WTC11 (cell line): Measurements from ENCODE around the gene BMP7. TPM values are rescaled to one million over a fixed set of nuclear protein-coding genes. Genes with fewer than 3 reads are reported as not detected.

ENCODE experiments used
- ATAC-seq: fragments of 200-7000 bp; cut with Tn5 transposase; 2 replicates; pipeline ENCODE4 v1.10.0; 2021; ENCODE audit warnings: mild to moderate bottlenecking, moderate library complexity
- CTCF ChIA-PET: fragments of 300-600 bp; sonication (Branson Sonifier 250); formaldehyde crosslinking; loops from one replicate; lab custom pipeline; 2021; ENCODE audit warnings: antibody characterized with exemption; lab: Charles Lee
- POLR2A ChIA-PET: fragments of 350-600 bp; sonication (Branson Sonifier 250); formaldehyde crosslinking; loops from one replicate; lab custom pipeline; 2021; ENCODE audit warnings: antibody characterized with exemption; lab: Charles Lee
- DNase-seq: peaks from one replicate; pipeline ENCODE4 v3.0.0; 2021; ENCODE audit warnings: low spot score
- H3K27ac Mint-ChIP-seq: 2 replicates; pipeline ENCODE4 v1.8.0; 2021; ENCODE audit warnings: mixed read lengths
- H3K27me3 Mint-ChIP-seq: 2 replicates; pipeline ENCODE4 v1.8.0; 2021; ENCODE audit warnings: low read depth, mild to moderate bottlenecking, moderate library complexity, mixed read lengths
- H3K36me3 Mint-ChIP-seq: 2 replicates; pipeline ENCODE4 v1.8.0; 2021; ENCODE audit warnings: mixed read lengths
- H3K4me1 Mint-ChIP-seq: 2 replicates; pipeline ENCODE4 v1.8.0; 2022; ENCODE audit warnings: mixed read lengths
- H3K4me3 Mint-ChIP-seq: 2 replicates; pipeline ENCODE4 v1.8.0; 2021; ENCODE audit warnings: mild to moderate bottlenecking, moderate library complexity, mixed read lengths
- H3K9me3 Mint-ChIP-seq: 2 replicates; pipeline ENCODE4 v1.8.0; 2021; ENCODE audit warnings: mixed read lengths
- ETV6 ChIP-seq: sonication (generic); formaldehyde crosslinking; IDR thresholded peaks from 2 replicates; pipeline ENCODE4 v1.8.1; 2022; ENCODE audit warnings: mild to moderate bottlenecking, missing genetic modification reagents
- FOXK1 ChIP-seq: sonication (generic); formaldehyde crosslinking; IDR thresholded peaks from 2 replicates; pipeline ENCODE4 v1.8.0; 2022; ENCODE audit warnings: mild to moderate bottlenecking, moderate library complexity, missing genetic modification reagents
- NFE2L1 ChIP-seq: sonication (generic); formaldehyde crosslinking; IDR thresholded peaks from 2 replicates; pipeline ENCODE4 v1.8.1; 2023; ENCODE audit warnings: missing genetic modification reagents
- PREB ChIP-seq: sonication (generic); formaldehyde crosslinking; IDR thresholded peaks from 2 replicates; pipeline ENCODE4 v1.8.1; 2022; ENCODE audit warnings: mild to moderate bottlenecking, missing genetic modification reagents, moderate library complexity, borderline replicate concordance
- SMAD3 ChIP-seq: sonication (generic); formaldehyde crosslinking; IDR thresholded peaks from 2 replicates; pipeline ENCODE4 v1.8.0; 2022; ENCODE audit warnings: missing genetic modification reagents, mild to moderate bottlenecking, borderline replicate concordance
- SP1 ChIP-seq: sonication (generic); formaldehyde crosslinking; conservative IDR thresholded peaks from 2 replicates; pipeline ENCODE4 v1.8.1; 2022; ENCODE audit warnings: missing genetic modification reagents
- STAT6 ChIP-seq: sonication (generic); formaldehyde crosslinking; conservative IDR thresholded peaks from 2 replicates; pipeline ENCODE4 v1.8.1; 2023; ENCODE audit warnings: mild to moderate bottlenecking, low read depth, missing genetic modification reagents, moderate library complexity
- TEAD1 ChIP-seq: sonication (generic); formaldehyde crosslinking; IDR thresholded peaks from 2 replicates; pipeline ENCODE4 v1.8.0; 2022; ENCODE audit warnings: mild to moderate bottlenecking, missing genetic modification reagents
- TEAD4 ChIP-seq: sonication (generic); formaldehyde crosslinking; IDR thresholded peaks from 2 replicates; pipeline ENCODE4 v1.8.0; 2022; ENCODE audit warnings: mild to moderate bottlenecking, missing genetic modification reagents
- USF2 ChIP-seq: sonication (generic); formaldehyde crosslinking; IDR thresholded peaks from 2 replicates; pipeline ENCODE4 v1.8.1; 2023; ENCODE audit warnings: mild to moderate bottlenecking, missing genetic modification reagents, moderate library complexity
- ZNF219 ChIP-seq: sonication (generic); formaldehyde crosslinking; IDR thresholded peaks from 2 replicates; pipeline ENCODE4 v1.8.0; 2023; ENCODE audit warnings: missing genetic modification reagents, mild to moderate bottlenecking, borderline replicate concordance
- ZNF671 ChIP-seq: fragments of 250-450 bp; sonication (Bioruptor Pico); IDR thresholded peaks from 2 replicates; pipeline ENCODE4 v1.8.0; 2021; ENCODE audit warnings: mild to moderate bottlenecking
- total RNA-seq: library from RNA; stranded (reverse); gene quantifications from 3 replicates; pipeline ENCODE4 v1.2.3, GENCODE V29; 2021
- TF ChIP-seq, protein P1 (sequence below): sonication (generic); formaldehyde crosslinking; IDR thresholded peaks from 2 replicates; pipeline ENCODE4 v1.8.1; 2023; ENCODE audit warnings: mild to moderate bottlenecking, moderate library complexity, missing genetic modification reagents
- TF ChIP-seq, protein P2 (sequence below): fragments of 250-450 bp; sonication (Bioruptor Pico); IDR thresholded peaks from 2 replicates; pipeline ENCODE4 v1.9.0; 2021; ENCODE audit warnings: mild to moderate bottlenecking
- TF ChIP-seq, protein P3 (sequence below): sonication (generic); formaldehyde crosslinking; IDR thresholded peaks from 2 replicates; pipeline ENCODE4 v1.8.1; 2023; ENCODE audit warnings: mild to moderate bottlenecking, missing genetic modification reagents
- TF ChIP-seq, protein P4 (sequence below): fragments of 250-450 bp; sonication (Bioruptor Pico); IDR thresholded peaks from 2 replicates; pipeline ENCODE4 v1.8.0; 2021; ENCODE audit warnings: mild to moderate bottlenecking

Gene BMP7
- total RNA-seq, 1 experiment from 2014 or later = 40.7 TPM

GRCh38 chr20:57178582-57179111 is 87.8 kb downstream of the BMP7 start:
- CTCF ChIA-PET = interaction anchor here (0.6 to 1.9 kb wide), 3 partner anchors 151 to 582 kb away, joined by 3 to 8 read pairs (median 5); partner anchors contain the start of gene SPO11

More at GRCh38 chr20:57178582-57179111, 87.8 kb downstream of the BMP7 start:
- no peaks in the 10 kb centered on the region for H3K27me3 Mint-ChIP-seq
- no peak for TF ChIP-seq ETV6 (CRISPR knock-in tag)
- no peak for TF ChIP-seq STAT6 (CRISPR knock-in tag)
- no peak for TF ChIP-seq SMAD3 (CRISPR knock-in tag)
- TF ChIP-seq, protein P1, sequence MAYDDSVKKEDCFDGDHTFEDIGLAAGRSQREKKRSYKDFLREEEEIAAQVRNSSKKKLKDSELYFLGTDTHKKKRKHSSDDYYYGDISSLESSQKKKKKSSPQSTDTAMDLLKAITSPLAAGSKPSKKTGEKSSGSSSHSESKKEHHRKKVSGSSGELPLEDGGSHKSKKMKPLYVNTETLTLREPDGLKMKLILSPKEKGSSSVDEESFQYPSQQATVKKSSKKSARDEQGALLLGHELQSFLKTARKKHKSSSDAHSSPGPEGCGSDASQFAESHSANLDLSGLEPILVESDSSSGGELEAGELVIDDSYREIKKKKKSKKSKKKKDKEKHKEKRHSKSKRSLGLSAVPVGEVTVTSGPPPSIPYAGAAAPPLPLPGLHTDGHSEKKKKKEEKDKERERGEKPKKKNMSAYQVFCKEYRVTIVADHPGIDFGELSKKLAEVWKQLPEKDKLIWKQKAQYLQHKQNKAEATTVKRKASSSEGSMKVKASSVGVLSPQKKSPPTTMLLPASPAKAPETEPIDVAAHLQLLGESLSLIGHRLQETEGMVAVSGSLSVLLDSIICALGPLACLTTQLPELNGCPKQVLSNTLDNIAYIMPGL (CRISPR knock-in tag) = no peak
- no peak for TF ChIP-seq ZNF671 (CRISPR knock-in tag)
- TF ChIP-seq, protein P2, sequence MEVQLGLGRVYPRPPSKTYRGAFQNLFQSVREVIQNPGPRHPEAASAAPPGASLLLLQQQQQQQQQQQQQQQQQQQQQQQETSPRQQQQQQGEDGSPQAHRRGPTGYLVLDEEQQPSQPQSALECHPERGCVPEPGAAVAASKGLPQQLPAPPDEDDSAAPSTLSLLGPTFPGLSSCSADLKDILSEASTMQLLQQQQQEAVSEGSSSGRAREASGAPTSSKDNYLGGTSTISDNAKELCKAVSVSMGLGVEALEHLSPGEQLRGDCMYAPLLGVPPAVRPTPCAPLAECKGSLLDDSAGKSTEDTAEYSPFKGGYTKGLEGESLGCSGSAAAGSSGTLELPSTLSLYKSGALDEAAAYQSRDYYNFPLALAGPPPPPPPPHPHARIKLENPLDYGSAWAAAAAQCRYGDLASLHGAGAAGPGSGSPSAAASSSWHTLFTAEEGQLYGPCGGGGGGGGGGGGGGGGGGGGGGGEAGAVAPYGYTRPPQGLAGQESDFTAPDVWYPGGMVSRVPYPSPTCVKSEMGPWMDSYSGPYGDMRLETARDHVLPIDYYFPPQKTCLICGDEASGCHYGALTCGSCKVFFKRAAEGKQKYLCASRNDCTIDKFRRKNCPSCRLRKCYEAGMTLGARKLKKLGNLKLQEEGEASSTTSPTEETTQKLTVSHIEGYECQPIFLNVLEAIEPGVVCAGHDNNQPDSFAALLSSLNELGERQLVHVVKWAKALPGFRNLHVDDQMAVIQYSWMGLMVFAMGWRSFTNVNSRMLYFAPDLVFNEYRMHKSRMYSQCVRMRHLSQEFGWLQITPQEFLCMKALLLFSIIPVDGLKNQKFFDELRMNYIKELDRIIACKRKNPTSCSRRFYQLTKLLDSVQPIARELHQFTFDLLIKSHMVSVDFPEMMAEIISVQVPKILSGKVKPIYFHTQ = no peak
- no peak for TF ChIP-seq ZNF219 (CRISPR knock-in tag)
- no peak for TF ChIP-seq TEAD4 (CRISPR knock-in tag)
- no peak for TF ChIP-seq SP1 (CRISPR knock-in tag)
- TF ChIP-seq, protein P3, sequence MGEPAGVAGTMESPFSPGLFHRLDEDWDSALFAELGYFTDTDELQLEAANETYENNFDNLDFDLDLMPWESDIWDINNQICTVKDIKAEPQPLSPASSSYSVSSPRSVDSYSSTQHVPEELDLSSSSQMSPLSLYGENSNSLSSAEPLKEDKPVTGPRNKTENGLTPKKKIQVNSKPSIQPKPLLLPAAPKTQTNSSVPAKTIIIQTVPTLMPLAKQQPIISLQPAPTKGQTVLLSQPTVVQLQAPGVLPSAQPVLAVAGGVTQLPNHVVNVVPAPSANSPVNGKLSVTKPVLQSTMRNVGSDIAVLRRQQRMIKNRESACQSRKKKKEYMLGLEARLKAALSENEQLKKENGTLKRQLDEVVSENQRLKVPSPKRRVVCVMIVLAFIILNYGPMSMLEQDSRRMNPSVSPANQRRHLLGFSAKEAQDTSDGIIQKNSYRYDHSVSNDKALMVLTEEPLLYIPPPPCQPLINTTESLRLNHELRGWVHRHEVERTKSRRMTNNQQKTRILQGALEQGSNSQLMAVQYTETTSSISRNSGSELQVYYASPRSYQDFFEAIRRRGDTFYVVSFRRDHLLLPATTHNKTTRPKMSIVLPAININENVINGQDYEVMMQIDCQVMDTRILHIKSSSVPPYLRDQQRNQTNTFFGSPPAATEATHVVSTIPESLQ (CRISPR knock-in tag) = no peak
- TF ChIP-seq NFE2L1 (CRISPR knock-in tag) = no peak
- TF ChIP-seq TEAD1 (CRISPR knock-in tag) = no peak
- TF ChIP-seq FOXK1 (CRISPR knock-in tag) = no peak
- TF ChIP-seq, protein P4, sequence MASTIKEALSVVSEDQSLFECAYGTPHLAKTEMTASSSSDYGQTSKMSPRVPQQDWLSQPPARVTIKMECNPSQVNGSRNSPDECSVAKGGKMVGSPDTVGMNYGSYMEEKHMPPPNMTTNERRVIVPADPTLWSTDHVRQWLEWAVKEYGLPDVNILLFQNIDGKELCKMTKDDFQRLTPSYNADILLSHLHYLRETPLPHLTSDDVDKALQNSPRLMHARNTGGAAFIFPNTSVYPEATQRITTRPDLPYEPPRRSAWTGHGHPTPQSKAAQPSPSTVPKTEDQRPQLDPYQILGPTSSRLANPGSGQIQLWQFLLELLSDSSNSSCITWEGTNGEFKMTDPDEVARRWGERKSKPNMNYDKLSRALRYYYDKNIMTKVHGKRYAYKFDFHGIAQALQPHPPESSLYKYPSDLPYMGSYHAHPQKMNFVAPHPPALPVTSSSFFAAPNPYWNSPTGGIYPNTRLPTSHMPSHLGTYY (CRISPR knock-in tag) = no peak
- TF ChIP-seq USF2 (CRISPR knock-in tag) = no peak
- no peak for TF ChIP-seq PREB (CRISPR knock-in tag)
- TF ChIP-seq, all 79 proteins: peak for 0
- ATAC-seq (no peak), DNase-seq (no peak)
- Mint-ChIP-seq H3K4me3 (no peak overlapping the region), H3K36me3 (peaks cover 5% of the 10 kb centered on the region; the same call in 1 of the 2 replicates), H3K27ac (no peak overlapping the region), H3K9me3 (no peaks in the 10 kb centered on the region), H3K4me1 (peaks cover 34% of the 10 kb centered on the region)
- POLR2A ChIA-PET = no interaction called here
